ENCODE measurements around the gene WHRN. TPM values are rescaled to one million over a fixed set of nuclear protein-coding genes. Genes with fewer than 3 reads are reported as not detected.

Gene WHRN
- total RNA-seq, 2 experiments from 2014 or later: 19.9 to 20.5 TPM

DNA sequence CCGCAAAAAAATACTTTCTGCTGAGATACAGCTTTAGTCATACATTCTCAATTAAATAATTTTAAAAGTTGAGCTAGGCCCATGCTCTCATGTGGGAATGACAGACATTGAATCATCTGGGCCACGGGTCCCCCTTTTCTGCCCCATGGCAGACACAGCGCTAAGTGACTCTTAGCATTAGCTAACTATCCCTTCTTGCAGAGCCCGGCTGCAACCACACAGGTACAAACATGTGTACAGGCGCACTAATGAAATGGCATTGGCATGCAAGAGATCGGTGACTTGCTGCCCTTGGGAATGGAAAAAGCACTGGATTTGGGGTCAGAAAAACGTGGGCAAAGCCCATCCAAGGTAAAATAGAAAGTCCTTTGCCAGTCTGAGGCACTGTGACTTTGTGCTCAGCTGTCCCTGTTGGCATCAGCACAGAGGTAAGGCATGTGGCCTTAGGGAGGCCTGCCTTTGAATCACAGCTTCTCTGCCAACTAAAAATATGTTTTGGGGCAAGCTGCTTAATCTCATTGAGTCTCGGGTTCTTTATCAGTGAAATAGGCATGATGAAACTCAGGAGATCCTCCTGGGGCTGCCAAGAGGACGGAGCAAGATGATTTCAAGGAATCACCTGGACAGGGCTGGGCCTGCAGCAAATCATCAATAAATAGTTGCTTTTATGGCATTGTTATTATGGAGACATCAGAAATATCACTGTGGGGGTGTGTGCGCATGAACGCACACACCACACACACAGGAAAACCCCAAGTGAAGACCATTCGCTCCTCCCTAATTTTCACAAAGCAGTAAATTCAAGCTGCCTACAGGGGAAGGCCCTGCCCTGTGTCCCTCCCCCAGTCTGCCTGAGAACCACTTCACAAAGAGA is 54.2 kb downstream of the WHRN start:
- Histone ChIP-seq H3K4me3 (ENCODE audit: low read length) (no peak overlapping the region), H3K4me1 (ENCODE audit: insufficient read depth, low read length) (peaks cover 24% of the 10 kb centered on the region)
- DNase-seq: peak in 3 of 14 experiments; percentile 56 to 67 (median 62)

DNA sequence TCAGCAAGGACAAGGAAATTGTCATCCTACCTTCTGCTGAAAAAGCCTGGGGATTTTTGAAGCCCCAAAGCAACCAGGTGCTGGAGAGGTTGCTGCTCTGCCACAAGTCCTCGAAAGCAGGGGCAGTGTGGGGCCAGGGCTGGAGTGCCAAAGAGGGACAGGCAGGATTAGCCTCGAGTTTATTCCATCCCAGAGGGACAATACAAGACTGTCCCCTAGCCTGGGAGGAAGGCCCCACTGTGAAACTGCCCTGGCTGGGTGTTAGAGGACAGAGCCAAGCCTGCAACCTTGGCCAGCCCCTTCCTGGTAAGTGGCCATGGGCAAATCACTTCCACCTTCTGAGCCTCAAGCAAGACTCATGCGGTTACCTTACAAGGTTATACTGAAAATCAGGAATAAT is 55.1 kb downstream of the WHRN start:
- Mint-ChIP-seq H3K27me3 (no peaks in the 10 kb centered on the region), H3K36me3 (ENCODE audit: low read depth) (no peaks in the 10 kb centered on the region), H3K27ac (no peak overlapping the region), H3K4me1 (ENCODE audit: low read depth) (peaks cover 32% of the 10 kb centered on the region), H3K9me3 (peaks cover 4% of the 10 kb centered on the region), H3K4me3 (no peak overlapping the region)
- no peak for ATAC-seq (ENCODE audit: poor library complexity)
- no peak overlapping the region for H3K27ac ChIP-seq (ENCODE audit: low read depth in 1 of 2, low read length in 2 of 2)
- H3K9me3 ChIP-seq (ENCODE audit: control insufficient read depth in 1 of 2, insufficient read depth in 1 of 2, low read length in 2 of 2): no peaks in the 10 kb centered on the region
- no peaks in the 10 kb centered on the region for H3K27me3 ChIP-seq (ENCODE audit: control insufficient read depth in 1 of 2, insufficient read depth in 2 of 2, low read length in 2 of 2)
- H3K4me3 ChIP-seq (ENCODE audit: low read length): no peak overlapping the region
- H3K4me1 ChIP-seq (ENCODE audit: insufficient read depth, low read length): peaks cover 24% of the 10 kb centered on the region
- ChIA-PET CTCF (interaction anchor here (0.7 kb wide), 1 partner anchor 8 kb away, joined by 3 read pairs; no protein-coding TSS in a partner anchor), POLR2A (interaction anchor here (0.7 to 1.3 kb wide), 2 partner anchors 9 to 31 kb away, joined by 3 read pairs; no protein-coding TSS in a partner anchor)
- intact Hi-C loops (cut with DNase I, micrococcal nuclease): no loop called here
- no peak for DNase-seq
- no peaks in the 10 kb centered on the region for H3K36me3 ChIP-seq (ENCODE audit: insufficient read depth, low read length)
- TF ChIP-seq, protein P1, sequence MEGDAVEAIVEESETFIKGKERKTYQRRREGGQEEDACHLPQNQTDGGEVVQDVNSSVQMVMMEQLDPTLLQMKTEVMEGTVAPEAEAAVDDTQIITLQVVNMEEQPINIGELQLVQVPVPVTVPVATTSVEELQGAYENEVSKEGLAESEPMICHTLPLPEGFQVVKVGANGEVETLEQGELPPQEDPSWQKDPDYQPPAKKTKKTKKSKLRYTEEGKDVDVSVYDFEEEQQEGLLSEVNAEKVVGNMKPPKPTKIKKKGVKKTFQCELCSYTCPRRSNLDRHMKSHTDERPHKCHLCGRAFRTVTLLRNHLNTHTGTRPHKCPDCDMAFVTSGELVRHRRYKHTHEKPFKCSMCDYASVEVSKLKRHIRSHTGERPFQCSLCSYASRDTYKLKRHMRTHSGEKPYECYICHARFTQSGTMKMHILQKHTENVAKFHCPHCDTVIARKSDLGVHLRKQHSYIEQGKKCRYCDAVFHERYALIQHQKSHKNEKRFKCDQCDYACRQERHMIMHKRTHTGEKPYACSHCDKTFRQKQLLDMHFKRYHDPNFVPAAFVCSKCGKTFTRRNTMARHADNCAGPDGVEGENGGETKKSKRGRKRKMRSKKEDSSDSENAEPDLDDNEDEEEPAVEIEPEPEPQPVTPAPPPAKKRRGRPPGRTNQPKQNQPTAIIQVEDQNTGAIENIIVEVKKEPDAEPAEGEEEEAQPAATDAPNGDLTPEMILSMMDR (IDR thresholded peaks at IDR 0.05): no peak

More for the DNA sequence above, 54.2 kb downstream of the WHRN start:
- no peaks in the 10 kb centered on the region for H3K36me3 ChIP-seq (ENCODE audit: insufficient read depth, low read length)
- intact Hi-C loops (cut with DNase I, micrococcal nuclease): no loop called here
- peak overlapping the region in 1 of 2 donors; percentile 2 for H3K27ac ChIP-seq (ENCODE audit: low read depth in 1 of 2, low read length in 2 of 2)
- Mint-ChIP-seq H3K27me3 (no peaks in the 10 kb centered on the region), H3K4me1 (ENCODE audit: low read depth) (peaks cover 32% of the 10 kb centered on the region), H3K36me3 (ENCODE audit: low read depth) (no peaks in the 10 kb centered on the region), H3K27ac (peak overlapping the region; percentile 82), H3K4me3 (peak overlapping the region; percentile 23), H3K9me3 (peaks cover 4% of the 10 kb centered on the region)
- no peaks in the 10 kb centered on the region for H3K27me3 ChIP-seq (ENCODE audit: control insufficient read depth in 1 of 2, insufficient read depth in 2 of 2, low read length in 2 of 2)
- ChIA-PET CTCF (interaction anchor here (1.4 to 1.8 kb wide), 2 partner anchors 57 to 202 kb away, joined by 4 to 5 read pairs; no protein-coding TSS in a partner anchor), POLR2A (interaction anchor here (1.4 kb wide), 1 partner anchor 136 kb away, joined by 6 read pairs; the partner anchor contains the start of gene ATP6V1G1)
- peak; percentile 72 for ATAC-seq (ENCODE audit: poor library complexity)
- no peaks in the 10 kb centered on the region for H3K9me3 ChIP-seq (ENCODE audit: control insufficient read depth in 1 of 2, insufficient read depth in 1 of 2, low read length in 2 of 2)
- TF ChIP-seq, protein P1 (IDR thresholded peaks at IDR 0.05): no peak

- Mint-ChIP-seq H3K4me3 (no peak overlapping the region), H3K4me1 (ENCODE audit: low read depth) (peaks cover 32% of the 10 kb centered on the region), H3K9me3 (peaks cover 4% of the 10 kb centered on the region), H3K27me3 (no peaks in the 10 kb centered on the region), H3K27ac (no peak overlapping the region), H3K36me3 (ENCODE audit: low read depth) (no peaks in the 10 kb centered on the region)
- Histone ChIP-seq H3K4me3 (ENCODE audit: low read length) (no peak overlapping the region), H3K27me3 (ENCODE audit: control insufficient read depth in 1 of 2, insufficient read depth in 2 of 2, low read length in 2 of 2) (no peaks in the 10 kb centered on the region), H3K4me1 (ENCODE audit: insufficient read depth, low read length) (peaks cover 24% of the 10 kb centered on the region), H3K9me3 (ENCODE audit: control insufficient read depth in 1 of 2, insufficient read depth in 1 of 2, low read length in 2 of 2) (no peaks in the 10 kb centered on the region), H3K36me3 (ENCODE audit: insufficient read depth, low read length) (no peaks in the 10 kb centered on the region), H3K27ac (ENCODE audit: low read depth in 1 of 2, low read length in 2 of 2) (no peak overlapping the region)
- TF ChIP-seq, protein P1 (IDR thresholded peaks at IDR 0.05): no peak
- intact Hi-C loops (cut with DNase I, micrococcal nuclease): no loop called here
- ChIA-PET POLR2A (interaction anchor here (0.6 to 1.3 kb wide), 2 partner anchors 8 to 458 kb away, joined by 3 read pairs; no protein-coding TSS in a partner anchor), CTCF (no interaction called here)
- DNase-seq (no peak), ATAC-seq (ENCODE audit: poor library complexity) (no peak)
Measured at GRCh38 chr9:114449236-114449635, 56.0 kb downstream of the WHRN start.
